ENCODE data around the gene RANBP6. TPM values are rescaled to one million over a fixed set of nuclear protein-coding genes. Genes with fewer than 3 reads are reported as not detected.
"Not testable (repeated sequence)": the region's sequence is repeated elsewhere in the genome, so short reads cannot be mapped to it uniquely, and the experiment has no call there.

The RANBP6 gene
- 16.8 and 21.0 TPM in 2 replicates for total RNA-seq (2014; rRNA removed; shearing (Covaris generic); ENCODE audit: low replicate concordance)

- peak; percentile 96 for DNase-seq
- Histone ChIP-seq H3K27me3 (ENCODE audit: low read length) (no peaks in the 10 kb centered on the region), H4K20me1 (ENCODE audit: insufficient read depth, low read depth, low read length) (peaks cover 13% of the 10 kb centered on the region; the same call in 1 of the 2 replicates)
Measured at GRCh38 chr9:6015278-6016157, at the start of gene RANBP6. TSS of gene RANBP6 (minus strand) at chr9:6015624. CDS start at chr9:6015607, 17 bp downstream.

GRCh38 chr9:6063146-6063545, 47.7 kb upstream of the RANBP6 start:
- not testable (repeated sequence) for H3K36me3 ChIP-seq (ENCODE audit: insufficient read depth, low read length); H3K27me3 ChIP-seq (ENCODE audit: low read length); H3K4me1 ChIP-seq (ENCODE audit: low read length); H2AFZ ChIP-seq (ENCODE audit: low read length); H3K9me2 ChIP-seq (replicated peaks; ENCODE audit: insufficient read depth, low read length); H3K9me3 ChIP-seq (ENCODE audit: low read length); H3K4me2 ChIP-seq (ENCODE audit: low read depth, low read length, poor library complexity, severe bottlenecking); H3K79me2 ChIP-seq (ENCODE audit: low read length); H3K4me3 ChIP-seq (ENCODE audit: low read length); H4K20me1 ChIP-seq (ENCODE audit: insufficient read depth, low read depth, low read length); DNase-seq; H3K27ac ChIP-seq (ENCODE audit: low read length); H3K9ac ChIP-seq (ENCODE audit: low read length)

More at GRCh38 chr9:6015278-6016157, at the start of gene RANBP6:
- peaks cover 42% of the 10 kb centered on the region for H3K4me1 ChIP-seq (ENCODE audit: low read length)
- no peaks in the 10 kb centered on the region for H3K9me2 ChIP-seq (replicated peaks; ENCODE audit: insufficient read depth, low read length)
- 0 out of 2 replicates have a peak within 1 kb of the TSS, but pooled peaks have one; percentile 46 for H2AFZ ChIP-seq (ENCODE audit: low read length)
- H3K4me2 ChIP-seq (ENCODE audit: low read depth, low read length, poor library complexity, severe bottlenecking): peak within 1 kb of the TSS; percentile 71
- H3K4me3 ChIP-seq (ENCODE audit: low read length): peak within 1 kb of the TSS; percentile 86
- no peak within 1 kb of the TSS for H3K27ac ChIP-seq (ENCODE audit: low read length)
- peak within 1 kb of the TSS; percentile 81 for H3K9ac ChIP-seq (ENCODE audit: low read length)
- H3K36me3 ChIP-seq (ENCODE audit: insufficient read depth, low read length): peaks cover 21% of the 10 kb centered on the region
- H3K79me2 ChIP-seq (ENCODE audit: low read length): peaks cover 49% of the 10 kb centered on the region
- H3K9me3 ChIP-seq (ENCODE audit: low read length): no peaks in the 10 kb centered on the region

GRCh38 chr9:6055666-6056065, 40.2 kb upstream of the RANBP6 start:
- no peak for DNase-seq
- no peaks in the 10 kb centered on the region for H4K20me1 ChIP-seq (ENCODE audit: insufficient read depth, low read depth, low read length)
- no peak overlapping the region for H3K27ac ChIP-seq (ENCODE audit: low read length)
- no peaks in the 10 kb centered on the region for H3K27me3 ChIP-seq (ENCODE audit: low read length)
- H3K9me2 ChIP-seq (replicated peaks; ENCODE audit: insufficient read depth, low read length): no peaks in the 10 kb centered on the region
- H3K79me2 ChIP-seq (ENCODE audit: low read length): no peaks in the 10 kb centered on the region
- H3K9ac ChIP-seq (ENCODE audit: low read length): no peak overlapping the region
- H3K9me3 ChIP-seq (ENCODE audit: low read length): no peaks in the 10 kb centered on the region
- H3K4me2 ChIP-seq (ENCODE audit: low read depth, low read length, poor library complexity, severe bottlenecking): no peak overlapping the region
- H3K4me1 ChIP-seq (ENCODE audit: low read length): peaks cover 33% of the 10 kb centered on the region
- no peak overlapping the region for H3K4me3 ChIP-seq (ENCODE audit: low read length)
- no peaks in the 10 kb centered on the region for H3K36me3 ChIP-seq (ENCODE audit: insufficient read depth, low read length)
- H2AFZ ChIP-seq (ENCODE audit: low read length): no peak overlapping the region

- 0 out of 2 replicates have a peak overlapping the region, but pooled peaks have one; percentile 1 for H2AFZ ChIP-seq (ENCODE audit: low read length)
- H3K4me2 ChIP-seq (ENCODE audit: low read depth, low read length, poor library complexity, severe bottlenecking): peak overlapping the region; percentile 31
Measured at GRCh38 chr9:6055216-6055615, 39.8 kb upstream of the RANBP6 start.

GRCh38 chr9:6054280-6055099, 39.1 kb upstream of the RANBP6 start:
- Histone ChIP-seq H2AFZ (ENCODE audit: low read length) (0 out of 2 replicates have a peak overlapping the region, but pooled peaks have one; percentile 1), H3K36me3 (ENCODE audit: insufficient read depth, low read length) (no peaks in the 10 kb centered on the region), H3K9me3 (ENCODE audit: low read length) (no peaks in the 10 kb centered on the region), H3K9me2 (replicated peaks; ENCODE audit: insufficient read depth, low read length) (no peaks in the 10 kb centered on the region), H4K20me1 (ENCODE audit: insufficient read depth, low read depth, low read length) (no peaks in the 10 kb centered on the region), H3K4me2 (ENCODE audit: low read depth, low read length, poor library complexity, severe bottlenecking) (peak overlapping the region; percentile 31), H3K27me3 (ENCODE audit: low read length) (no peaks in the 10 kb centered on the region), H3K27ac (ENCODE audit: low read length) (no peak overlapping the region), H3K79me2 (ENCODE audit: low read length) (no peaks in the 10 kb centered on the region), H3K4me1 (ENCODE audit: low read length) (peaks cover 45% of the 10 kb centered on the region), H3K4me3 (ENCODE audit: low read length) (no peak overlapping the region), H3K9ac (ENCODE audit: low read length) (no peak overlapping the region)
- DNase-seq: peak; percentile 91

More at GRCh38 chr9:6055216-6055615, 39.8 kb upstream of the RANBP6 start:
- Histone ChIP-seq H3K9ac (ENCODE audit: low read length) (no peak overlapping the region), H3K9me2 (replicated peaks; ENCODE audit: insufficient read depth, low read length) (no peaks in the 10 kb centered on the region), H3K27ac (ENCODE audit: low read length) (no peak overlapping the region), H3K79me2 (ENCODE audit: low read length) (no peaks in the 10 kb centered on the region), H3K4me1 (ENCODE audit: low read length) (peaks cover 38% of the 10 kb centered on the region), H3K36me3 (ENCODE audit: insufficient read depth, low read length) (no peaks in the 10 kb centered on the region), H3K27me3 (ENCODE audit: low read length) (no peaks in the 10 kb centered on the region), H3K4me3 (ENCODE audit: low read length) (no peak overlapping the region), H3K9me3 (ENCODE audit: low read length) (no peaks in the 10 kb centered on the region), H4K20me1 (ENCODE audit: insufficient read depth, low read depth, low read length) (no peaks in the 10 kb centered on the region)
- DNase-seq: peak; percentile 94

- no peaks in the 10 kb centered on the region for H3K27me3 ChIP-seq (ENCODE audit: low read length)
- H3K4me2 ChIP-seq (ENCODE audit: low read depth, low read length, poor library complexity, severe bottlenecking): peak overlapping the region; percentile 48
- no peak overlapping the region for H3K9ac ChIP-seq (ENCODE audit: low read length)
- H4K20me1 ChIP-seq (ENCODE audit: insufficient read depth, low read depth, low read length): no peaks in the 10 kb centered on the region
- no peaks in the 10 kb centered on the region for H3K79me2 ChIP-seq (ENCODE audit: low read length)
- no peak for DNase-seq
- no peak overlapping the region; the same call in 1 of the 2 replicates for H3K27ac ChIP-seq (ENCODE audit: low read length)
- H3K36me3 ChIP-seq (ENCODE audit: insufficient read depth, low read length): no peaks in the 10 kb centered on the region
- H2AFZ ChIP-seq (ENCODE audit: low read length): no peak overlapping the region
- no peak overlapping the region for H3K4me3 ChIP-seq (ENCODE audit: low read length)
- H3K9me3 ChIP-seq (ENCODE audit: low read length): no peaks in the 10 kb centered on the region
- H3K4me1 ChIP-seq (ENCODE audit: low read length): peaks cover 56% of the 10 kb centered on the region
- H3K9me2 ChIP-seq (replicated peaks; ENCODE audit: insufficient read depth, low read length): no peaks in the 10 kb centered on the region
Measured at GRCh38 chr9:6052293-6052919, 37.0 kb upstream of the RANBP6 start.

GRCh38 chr9:6051511-6051950, 36.1 kb upstream of the RANBP6 start:
- Histone ChIP-seq H3K4me1 (ENCODE audit: low read length) (peaks cover 56% of the 10 kb centered on the region), H3K4me3 (ENCODE audit: low read length) (no peak overlapping the region), H3K9me2 (replicated peaks; ENCODE audit: insufficient read depth, low read length) (no peaks in the 10 kb centered on the region), H3K9me3 (ENCODE audit: low read length) (no peaks in the 10 kb centered on the region), H2AFZ (ENCODE audit: low read length) (peak overlapping the region; percentile 34), H3K79me2 (ENCODE audit: low read length) (no peaks in the 10 kb centered on the region), H3K9ac (ENCODE audit: low read length) (no peak overlapping the region), H3K27ac (ENCODE audit: low read length) (peak overlapping the region; percentile 84), H3K36me3 (ENCODE audit: insufficient read depth, low read length) (no peaks in the 10 kb centered on the region), H3K27me3 (ENCODE audit: low read length) (no peaks in the 10 kb centered on the region), H3K4me2 (ENCODE audit: low read depth, low read length, poor library complexity, severe bottlenecking) (peak overlapping the region; percentile 48), H4K20me1 (ENCODE audit: insufficient read depth, low read depth, low read length) (no peaks in the 10 kb centered on the region)
- DNase-seq: peak; percentile 92

Data from Karpas-422 (cell line).